Measurements from ENCODE around the gene APOBR. TPM values are rescaled to one million over a fixed set of nuclear protein-coding genes. Genes with fewer than 3 reads are reported as not detected.
"Not testable (repeated sequence)": the region's sequence is repeated elsewhere in the genome, so short reads cannot be mapped to it uniquely, and the experiment has no call there.

The APOBR gene
- total RNA-seq, 4 donors from 2014 or later: 0.07 to 0.49 (median 0.28) TPM

DNA sequence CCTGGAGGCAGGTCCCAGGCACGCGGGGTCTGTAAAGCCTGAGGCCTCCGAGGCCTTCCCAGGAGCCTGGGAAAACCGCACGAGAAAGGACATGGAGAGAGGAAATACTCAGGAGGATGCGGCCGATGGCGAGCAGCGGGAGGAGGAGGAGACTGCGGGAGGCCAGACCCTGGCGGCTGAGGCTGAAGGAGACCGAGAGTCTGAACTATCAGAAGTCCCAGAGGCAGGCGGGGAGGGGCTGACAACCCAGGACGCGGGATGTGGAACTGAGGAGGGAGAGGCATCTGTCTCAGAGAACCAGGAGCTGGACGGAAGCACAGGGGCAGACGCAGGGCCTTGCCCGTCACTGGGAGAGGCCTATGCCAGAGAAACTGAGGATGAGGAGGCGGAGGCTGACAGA is 2.4 kb downstream of the APOBR start:
- H3K36me3 ChIP-seq: no peaks in the 10 kb centered on the region
- H3K4me1 ChIP-seq: no peaks in the 10 kb centered on the region
- no peaks in the 10 kb centered on the region for H3K9me3 ChIP-seq
- intact Hi-C loops (cut with DNase I; ENCODE audit: low total_unique reads): loop anchor here (10.0 kb wide), 1 partner anchor 58 kb away; the partner anchor contains the start of gene SGF29
- no peak overlapping the region for H3K27ac ChIP-seq
- no peak for DNase-seq
- TF ChIP-seq POLR2A (IDR thresholded peaks at IDR 0.05): no peak
- TF ChIP-seq, protein P1, sequence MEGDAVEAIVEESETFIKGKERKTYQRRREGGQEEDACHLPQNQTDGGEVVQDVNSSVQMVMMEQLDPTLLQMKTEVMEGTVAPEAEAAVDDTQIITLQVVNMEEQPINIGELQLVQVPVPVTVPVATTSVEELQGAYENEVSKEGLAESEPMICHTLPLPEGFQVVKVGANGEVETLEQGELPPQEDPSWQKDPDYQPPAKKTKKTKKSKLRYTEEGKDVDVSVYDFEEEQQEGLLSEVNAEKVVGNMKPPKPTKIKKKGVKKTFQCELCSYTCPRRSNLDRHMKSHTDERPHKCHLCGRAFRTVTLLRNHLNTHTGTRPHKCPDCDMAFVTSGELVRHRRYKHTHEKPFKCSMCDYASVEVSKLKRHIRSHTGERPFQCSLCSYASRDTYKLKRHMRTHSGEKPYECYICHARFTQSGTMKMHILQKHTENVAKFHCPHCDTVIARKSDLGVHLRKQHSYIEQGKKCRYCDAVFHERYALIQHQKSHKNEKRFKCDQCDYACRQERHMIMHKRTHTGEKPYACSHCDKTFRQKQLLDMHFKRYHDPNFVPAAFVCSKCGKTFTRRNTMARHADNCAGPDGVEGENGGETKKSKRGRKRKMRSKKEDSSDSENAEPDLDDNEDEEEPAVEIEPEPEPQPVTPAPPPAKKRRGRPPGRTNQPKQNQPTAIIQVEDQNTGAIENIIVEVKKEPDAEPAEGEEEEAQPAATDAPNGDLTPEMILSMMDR (IDR thresholded peaks at IDR 0.05): no peak
- no peak overlapping the region for H3K4me3 ChIP-seq
- H3K27me3 ChIP-seq: no peaks in the 10 kb centered on the region

DNA sequence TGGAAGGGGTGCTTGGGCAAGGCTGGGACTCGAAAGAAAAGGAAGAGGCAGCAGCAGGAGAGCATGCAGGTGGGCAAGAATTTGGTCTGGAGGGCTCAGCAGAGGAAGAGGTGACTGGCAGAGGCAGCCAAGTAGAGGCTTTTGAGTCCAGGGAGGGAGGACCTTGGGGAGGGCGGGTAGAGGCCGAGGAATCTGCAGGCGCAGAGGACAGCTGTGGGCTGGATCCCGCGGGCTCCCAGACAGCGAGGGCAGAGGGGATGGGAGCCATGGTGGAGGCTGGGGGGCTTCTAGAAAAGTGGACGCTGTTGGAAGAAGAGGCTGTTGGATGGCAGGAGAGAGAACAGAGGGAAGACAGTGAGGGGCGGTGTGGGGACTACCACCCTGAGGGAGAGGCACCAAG is 2.9 kb downstream of the APOBR start:
- Histone ChIP-seq H3K27me3 (no peaks in the 10 kb centered on the region), H3K4me3 (no peak overlapping the region), H3K36me3 (no peaks in the 10 kb centered on the region), H3K9me3 (no peaks in the 10 kb centered on the region), H3K4me1 (no peaks in the 10 kb centered on the region), H3K27ac (no peak overlapping the region)
- intact Hi-C loops (cut with DNase I; ENCODE audit: low total_unique reads): loop anchor here (10.0 kb wide), 1 partner anchor 57 kb away; the partner anchor contains the start of gene SGF29
- TF ChIP-seq POLR2A (IDR thresholded peaks at IDR 0.05): no peak
- TF ChIP-seq, protein P1 (IDR thresholded peaks at IDR 0.05): no peak
- no peak for DNase-seq

DNA sequence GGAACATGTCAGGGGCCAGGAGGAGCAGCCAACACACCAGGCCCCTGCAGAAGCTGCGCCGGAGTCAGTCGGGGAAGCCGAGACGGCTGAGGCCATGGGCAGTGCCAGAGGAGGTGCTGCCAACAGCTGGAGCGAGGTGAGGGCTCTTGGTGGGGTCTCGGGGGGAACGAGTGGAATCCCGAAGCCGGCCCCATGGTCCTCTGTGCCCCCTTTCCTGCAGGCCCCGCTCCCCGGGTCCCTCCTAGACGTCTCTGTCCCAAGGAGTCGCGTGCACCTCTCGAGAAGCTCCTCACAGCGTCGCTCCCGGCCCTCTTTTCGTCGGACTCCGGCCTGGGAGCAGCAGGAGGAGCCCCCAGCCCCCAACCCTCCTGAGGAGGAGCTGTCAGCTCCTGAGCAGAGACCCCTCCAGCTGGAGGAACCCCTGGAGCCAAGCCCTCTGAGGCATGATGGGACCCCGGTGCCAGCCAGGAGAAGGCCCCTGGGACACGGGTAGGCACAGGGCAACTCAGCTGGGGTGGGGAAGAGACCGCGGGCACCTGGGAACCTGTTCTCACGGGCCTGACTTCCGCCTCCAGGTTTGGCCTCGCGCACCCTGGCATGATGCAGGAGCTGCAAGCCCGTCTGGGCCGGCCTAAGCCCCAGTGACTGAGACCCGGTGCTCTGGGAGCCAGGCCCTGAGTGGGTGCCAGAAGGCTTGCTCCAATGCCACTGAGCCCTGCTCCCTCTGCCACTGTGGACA is 3.6 kb downstream of the APOBR start:
- intact Hi-C loops (cut with DNase I; ENCODE audit: low total_unique reads): loop anchor here (10.0 kb wide), 1 partner anchor 57 kb away; the partner anchor contains the start of gene SGF29
- TF ChIP-seq, protein P1 (IDR thresholded peaks at IDR 0.05): no peak
- no peak for TF ChIP-seq POLR2A (IDR thresholded peaks at IDR 0.05)
- H3K27me3 ChIP-seq: no peaks in the 10 kb centered on the region
- H3K4me1 ChIP-seq: no peaks in the 10 kb centered on the region
- H3K36me3 ChIP-seq: no peaks in the 10 kb centered on the region
- DNase-seq: no peak
- no peaks in the 10 kb centered on the region for H3K9me3 ChIP-seq
- no peak overlapping the region for H3K4me3 ChIP-seq
- no peak overlapping the region for H3K27ac ChIP-seq

DNA sequence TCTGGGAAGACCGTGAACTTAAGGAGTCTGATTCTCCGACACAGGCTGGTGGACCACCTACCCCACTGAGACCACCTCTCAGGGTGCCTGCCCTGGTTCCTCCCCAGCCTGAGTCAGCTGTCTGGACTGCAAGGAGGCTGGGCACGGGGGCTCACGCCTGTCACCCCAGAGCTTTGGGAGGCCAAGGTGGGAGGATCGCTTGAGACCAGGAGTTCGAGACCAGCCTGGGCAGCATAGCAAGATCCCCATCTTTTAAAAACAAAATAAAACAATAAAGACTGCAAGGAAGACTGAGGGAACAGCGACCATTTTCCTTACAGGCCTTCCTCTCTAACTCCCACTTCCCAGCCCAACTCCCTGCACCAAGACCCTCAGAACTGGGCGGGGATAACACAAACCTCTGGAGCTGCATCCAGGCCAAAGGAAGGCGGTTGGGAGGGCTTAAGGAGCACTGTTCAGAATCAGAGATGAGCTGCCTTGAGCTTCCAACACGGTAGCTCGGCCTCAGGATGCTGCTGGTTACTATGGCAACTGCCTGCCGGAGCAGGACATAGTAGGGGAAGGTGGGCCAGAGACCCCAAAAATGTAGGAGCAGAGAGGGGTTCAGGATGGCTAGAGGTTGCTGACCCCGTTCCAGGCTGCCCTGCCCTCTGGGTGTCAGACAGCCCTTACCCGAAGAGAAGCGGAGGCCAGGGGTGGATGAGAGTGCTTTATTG is 4.4 kb downstream of the APOBR start:
- no peak for DNase-seq
- H3K27ac ChIP-seq: no peak overlapping the region
- no peaks in the 10 kb centered on the region for H3K9me3 ChIP-seq
- intact Hi-C loops (cut with DNase I; ENCODE audit: low total_unique reads): loop anchor here (10.0 kb wide), 1 partner anchor 56 kb away; the partner anchor contains the start of gene SGF29
- H3K27me3 ChIP-seq: no peaks in the 10 kb centered on the region
- TF ChIP-seq, protein P1 (IDR thresholded peaks at IDR 0.05): no peak
- no peak for TF ChIP-seq POLR2A (IDR thresholded peaks at IDR 0.05)
- H3K4me1 ChIP-seq: no peaks in the 10 kb centered on the region
- no peak overlapping the region for H3K4me3 ChIP-seq
- H3K36me3 ChIP-seq: no peaks in the 10 kb centered on the region

DNA sequence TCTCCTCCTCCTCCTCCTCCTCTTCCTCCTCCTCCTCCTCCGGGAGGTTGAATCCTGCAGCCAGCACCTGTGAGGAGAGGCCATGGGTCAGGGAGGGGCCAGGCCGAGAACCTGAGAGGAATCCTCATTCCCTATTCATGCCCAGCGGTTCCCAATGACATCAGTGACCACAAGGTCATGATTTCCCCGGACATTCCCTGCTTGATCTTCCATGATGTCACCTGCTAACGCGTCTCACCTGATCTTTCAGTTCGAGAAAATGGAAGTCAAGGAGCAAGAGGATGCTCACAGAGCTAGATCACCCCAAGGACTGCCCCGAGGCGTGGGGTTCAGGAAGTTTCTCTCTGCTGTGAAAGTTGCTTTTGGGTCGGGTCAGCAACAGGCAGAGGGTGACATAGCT is 5.4 kb downstream of the APOBR start:
- no peaks in the 10 kb centered on the region for H3K27me3 ChIP-seq
- H3K4me1 ChIP-seq: no peaks in the 10 kb centered on the region
- TF ChIP-seq, protein P1 (IDR thresholded peaks at IDR 0.05): no peak
- no peak for TF ChIP-seq POLR2A (IDR thresholded peaks at IDR 0.05)
- no peak for DNase-seq
- no peaks in the 10 kb centered on the region for H3K36me3 ChIP-seq
- H3K4me3 ChIP-seq: no peak overlapping the region
- intact Hi-C loops (cut with DNase I; ENCODE audit: low total_unique reads): loop anchor here (10.0 kb wide), 1 partner anchor 55 kb away; the partner anchor contains the start of gene SGF29
- H3K9me3 ChIP-seq: no peaks in the 10 kb centered on the region
- no peak overlapping the region for H3K27ac ChIP-seq

DNA sequence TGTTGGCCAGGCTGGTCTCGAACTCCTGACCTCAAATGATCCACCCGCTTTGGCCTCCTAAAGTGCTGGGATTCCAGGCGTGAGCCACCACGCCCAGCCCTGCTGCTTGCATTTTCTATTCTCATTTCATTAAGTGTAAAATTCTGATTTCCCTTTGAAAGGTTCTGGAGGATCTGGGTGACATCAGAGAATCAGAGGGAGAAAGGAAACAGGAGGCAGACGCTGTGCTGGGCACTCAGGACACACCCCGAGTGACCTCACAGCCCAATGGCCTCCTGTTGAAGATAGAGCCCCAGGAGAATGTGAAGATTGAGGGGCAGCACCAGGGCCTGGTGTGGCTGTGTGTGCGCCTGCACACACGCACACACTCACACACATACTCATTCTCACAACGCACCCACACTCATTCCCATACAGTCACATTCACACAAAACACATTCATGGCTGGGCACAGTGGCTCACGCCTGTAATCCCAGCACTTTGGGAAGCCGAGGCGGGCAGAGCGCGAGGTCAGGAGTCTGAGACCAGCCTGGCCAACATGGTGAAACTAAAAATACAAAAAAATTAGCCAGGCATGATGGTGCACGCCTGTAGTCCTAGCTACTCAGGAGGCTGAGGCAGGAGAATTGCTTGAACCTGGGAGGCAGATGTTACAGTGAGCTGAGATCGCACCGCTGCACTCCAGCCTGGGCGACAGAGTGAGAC is 6.2 kb downstream of the APOBR start:
- H3K4me1 ChIP-seq; H3K27ac ChIP-seq; H3K27me3 ChIP-seq; H3K9me3 ChIP-seq; intact Hi-C loops (cut with DNase I; ENCODE audit: low total_unique reads); H3K36me3 ChIP-seq; H3K4me3 ChIP-seq; DNase-seq: not testable (repeated sequence)
